Neural progenitor cell (in vitro differentiated cells): ENCODE measurements around the gene SNX9. TPM values are rescaled to one million over a fixed set of nuclear protein-coding genes. Genes with fewer than 3 reads are reported as not detected.

Source experiments
- DNase-seq: peaks from one replicate; pipeline ENCODE4 v3.0.0-alpha.2; 2016; ENCODE audit warnings: low spot score
- H2AFZ ChIP-seq: fragments of 200-600 bp; sonication (generic); replicated peaks from 2 replicates; pipeline ENCODE4 v1.6.1; 2016; ENCODE audit warnings: antibody characterized with exemption
- H3F3A ChIP-seq: fragments of 200-600 bp; sonication (generic); 2 replicates; pipeline ENCODE4 v1.6.1; 2016; ENCODE audit warnings: antibody characterized with exemption, low read depth
- H3K27ac ChIP-seq: fragments of 200-600 bp; sonication (generic); 2 replicates; pipeline ENCODE4 v1.5.1; 2016; ENCODE audit warnings: mild to moderate bottlenecking
- H3K27me3 ChIP-seq: fragments of 200-600 bp; sonication (generic); 2 replicates; pipeline ENCODE4 v1.6.1; 2016; ENCODE audit warnings: mild to moderate bottlenecking, moderate library complexity
- H3K36me3 ChIP-seq: fragments of 200-600 bp; sonication (generic); 2 replicates; pipeline ENCODE4 v1.5.1; 2016
- H3K4me1 ChIP-seq: fragments of 200-600 bp; sonication (generic); 2 replicates; pipeline ENCODE4 v1.6.1; 2016; ENCODE audit warnings: mixed run types
- H3K4me2 ChIP-seq: fragments of 200-600 bp; sonication (generic); 2 replicates; pipeline ENCODE4 v1.6.1; 2016
- H3K4me3 ChIP-seq: fragments of 200-600 bp; sonication (generic); 2 replicates; pipeline ENCODE4 v1.5.1; 2016
- H3K79me2 ChIP-seq: fragments of 200-600 bp; sonication (generic); 2 replicates; pipeline ENCODE4 v1.6.1; 2016; ENCODE audit warnings: low read depth
- H3K9ac ChIP-seq: fragments of 200-600 bp; sonication (generic); 2 replicates; pipeline ENCODE4 v1.6.1; 2016
- H3K9me3 ChIP-seq: fragments of 200-600 bp; sonication (generic); 2 replicates; pipeline ENCODE4 v1.5.1; 2016; ENCODE audit warnings: low read depth
- H4K20me1 ChIP-seq: fragments of 200-600 bp; sonication (generic); 2 replicates; pipeline ENCODE4 v1.6.1; 2016; ENCODE audit warnings: low read depth
- H3K27ac Mint-ChIP-seq: 3 replicates; pipeline ENCODE4 v1.8.0; 2021; ENCODE audit warnings: mixed read lengths
- H3K27me3 Mint-ChIP-seq: 2 replicates; pipeline ENCODE4 v1.8.0; 2022; ENCODE audit warnings: low read depth, mild to moderate bottlenecking, inconsistent platforms, moderate library complexity, mixed read lengths; ENCODE audit not compliant: insufficient read depth
- H3K36me3 Mint-ChIP-seq: 3 replicates; pipeline ENCODE4 v1.8.0; 2021; ENCODE audit warnings: mixed read lengths
- H3K4me1 Mint-ChIP-seq: 3 replicates; pipeline ENCODE4 v1.8.0; 2021; ENCODE audit warnings: mixed read lengths
- H3K4me3 Mint-ChIP-seq: 3 replicates; pipeline ENCODE4 v1.8.0; 2021; ENCODE audit warnings: mild to moderate bottlenecking, moderate library complexity, mixed read lengths
- H3K9me3 Mint-ChIP-seq: 3 replicates; pipeline ENCODE4 v1.8.0; 2020; ENCODE audit warnings: mixed read lengths
- EZH2 ChIP-seq: fragments of 200-600 bp; sonication (generic); IDR thresholded peaks from 2 replicates; pipeline ENCODE4 v1.6.1; 2017; ENCODE audit warnings: antibody characterized with exemption, mild to moderate bottlenecking, moderate library complexity
- EZH2phosphoT487 ChIP-seq: fragments of 200-600 bp; sonication (generic); IDR thresholded peaks from 2 replicates; pipeline ENCODE4 v1.6.1; 2017; ENCODE audit warnings: antibody characterized with exemption
- total RNA-seq: library from RNA; depleted of rRNA; stranded (reverse); fragments of >200 nt; gene quantifications from 2 replicates; pipeline ENCODE4 v1.2.3, GENCODE V29; 2015; ENCODE audit warnings: low replicate concordance
- TF ChIP-seq, protein P1 (sequence below): fragments of 200-600 bp; sonication (generic); IDR thresholded peaks from 2 replicates; pipeline ENCODE4 v1.5.1; 2017; ENCODE audit warnings: antibody characterized with exemption, mild to moderate bottlenecking

The SNX9 gene
- total RNA-seq, 1 donor from 2014 or later = 17.8 TPM

GRCh38 chr6:157804448-157805327 is 18.4 kb upstream of the SNX9 start:
- Mint-ChIP-seq H3K27me3 (peaks cover 8% of the 10 kb centered on the region), H3K36me3 (no peaks in the 10 kb centered on the region), H3K27ac (no peak overlapping the region), H3K4me3 (no peak overlapping the region), H3K9me3 (peaks cover 9% of the 10 kb centered on the region), H3K4me1 (no peaks in the 10 kb centered on the region)
- Histone ChIP-seq H3K27ac (no peak overlapping the region), H3F3A (no peaks in the 10 kb centered on the region), H3K9ac (no peak overlapping the region), H3K79me2 (no peaks in the 10 kb centered on the region), H2AFZ (no peak overlapping the region), H3K4me2 (no peak overlapping the region), H3K4me1 (no peaks in the 10 kb centered on the region), H4K20me1 (no peaks in the 10 kb centered on the region), H3K9me3 (no peaks in the 10 kb centered on the region), H3K36me3 (no peaks in the 10 kb centered on the region), H3K4me3 (no peak overlapping the region), H3K27me3 (no peaks in the 10 kb centered on the region)
- TF ChIP-seq EZH2 = no peak
- TF ChIP-seq, protein P1, sequence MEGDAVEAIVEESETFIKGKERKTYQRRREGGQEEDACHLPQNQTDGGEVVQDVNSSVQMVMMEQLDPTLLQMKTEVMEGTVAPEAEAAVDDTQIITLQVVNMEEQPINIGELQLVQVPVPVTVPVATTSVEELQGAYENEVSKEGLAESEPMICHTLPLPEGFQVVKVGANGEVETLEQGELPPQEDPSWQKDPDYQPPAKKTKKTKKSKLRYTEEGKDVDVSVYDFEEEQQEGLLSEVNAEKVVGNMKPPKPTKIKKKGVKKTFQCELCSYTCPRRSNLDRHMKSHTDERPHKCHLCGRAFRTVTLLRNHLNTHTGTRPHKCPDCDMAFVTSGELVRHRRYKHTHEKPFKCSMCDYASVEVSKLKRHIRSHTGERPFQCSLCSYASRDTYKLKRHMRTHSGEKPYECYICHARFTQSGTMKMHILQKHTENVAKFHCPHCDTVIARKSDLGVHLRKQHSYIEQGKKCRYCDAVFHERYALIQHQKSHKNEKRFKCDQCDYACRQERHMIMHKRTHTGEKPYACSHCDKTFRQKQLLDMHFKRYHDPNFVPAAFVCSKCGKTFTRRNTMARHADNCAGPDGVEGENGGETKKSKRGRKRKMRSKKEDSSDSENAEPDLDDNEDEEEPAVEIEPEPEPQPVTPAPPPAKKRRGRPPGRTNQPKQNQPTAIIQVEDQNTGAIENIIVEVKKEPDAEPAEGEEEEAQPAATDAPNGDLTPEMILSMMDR = no peak
- no peak for TF ChIP-seq EZH2phosphoT487
- DNase-seq = no peak

DNA sequence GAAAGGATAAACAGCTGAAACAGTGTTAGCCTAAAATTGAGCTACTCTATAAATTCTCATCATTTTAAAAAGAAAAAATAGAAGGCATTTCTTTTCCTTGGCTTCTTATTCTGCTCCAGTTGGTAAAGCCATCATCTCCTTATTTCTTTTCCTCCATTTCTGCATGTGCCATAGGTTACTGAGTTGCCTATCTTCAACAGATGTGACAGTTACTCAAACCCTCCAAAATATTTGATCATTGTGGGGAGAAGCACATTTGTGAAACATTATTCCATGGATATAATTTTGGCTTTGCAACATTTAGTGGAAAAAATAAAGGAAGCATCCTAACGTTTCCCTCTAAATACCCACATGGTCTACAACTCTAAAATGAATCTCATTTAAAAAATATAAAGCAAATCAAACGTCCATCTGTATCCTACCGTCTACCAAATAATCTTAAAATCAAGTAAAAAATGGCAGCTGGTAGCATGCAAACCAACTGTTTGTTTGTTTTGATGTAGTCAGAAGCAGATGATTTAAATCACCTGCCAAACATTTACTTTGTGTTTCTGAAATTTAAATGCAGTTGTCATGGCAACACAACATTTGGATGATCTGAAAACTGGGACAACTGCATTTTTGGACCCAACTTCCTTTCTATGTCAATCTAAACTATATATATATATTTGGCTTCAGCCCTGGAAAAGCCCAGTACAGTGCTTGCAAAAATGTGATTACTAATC is 16.8 kb upstream of the SNX9 start:
- no peaks in the 10 kb centered on the region for H3K27me3 ChIP-seq
- H3K4me2 ChIP-seq = no peak overlapping the region
- no peak overlapping the region for H3K9ac ChIP-seq
- TF ChIP-seq EZH2 = no peak
- no peak for TF ChIP-seq EZH2phosphoT487
- TF ChIP-seq, protein P1 = no peak
- H3K4me1 ChIP-seq = no peaks in the 10 kb centered on the region
- H3F3A ChIP-seq = no peaks in the 10 kb centered on the region
- H2AFZ ChIP-seq = no peak overlapping the region
- H3K79me2 ChIP-seq = no peaks in the 10 kb centered on the region
- H3K4me1 Mint-ChIP-seq = no peaks in the 10 kb centered on the region
- no peak overlapping the region for H3K4me3 ChIP-seq
- H3K27me3 Mint-ChIP-seq = peaks cover 6% of the 10 kb centered on the region
- H3K9me3 ChIP-seq = no peaks in the 10 kb centered on the region
- no peak overlapping the region for H3K27ac Mint-ChIP-seq
- H3K4me3 Mint-ChIP-seq = no peak overlapping the region
- H4K20me1 ChIP-seq = no peaks in the 10 kb centered on the region
- no peak overlapping the region for H3K27ac ChIP-seq
- no peaks in the 10 kb centered on the region for H3K36me3 ChIP-seq
- H3K9me3 Mint-ChIP-seq = peaks cover 9% of the 10 kb centered on the region
- DNase-seq = no peak
- no peaks in the 10 kb centered on the region for H3K36me3 Mint-ChIP-seq

DNA sequence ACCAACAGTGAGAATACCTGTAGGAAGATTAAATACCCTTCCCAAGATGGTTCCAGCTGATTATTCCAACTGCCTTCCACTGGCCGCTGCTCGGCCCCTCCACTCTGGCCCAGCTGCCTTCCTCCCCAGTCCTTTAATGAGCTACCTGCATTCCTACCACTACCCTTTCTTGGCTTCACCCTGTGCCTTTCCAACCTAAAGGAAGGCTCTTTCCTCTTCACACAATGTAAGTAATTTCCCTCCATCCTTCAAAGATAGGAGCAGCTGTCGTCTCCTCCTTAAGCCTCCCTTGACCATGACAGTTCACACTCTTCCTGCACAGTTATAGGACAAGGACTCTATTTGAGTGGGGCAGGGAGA is 16.2 kb upstream of the SNX9 start:
- peaks cover 3% of the 10 kb centered on the region for H3K27me3 Mint-ChIP-seq
- H2AFZ ChIP-seq = no peak overlapping the region
- no peak overlapping the region for H3K27ac Mint-ChIP-seq

More for the DNA sequence above, 16.2 kb upstream of the SNX9 start:
- no peaks in the 10 kb centered on the region for H3K36me3 ChIP-seq
- H3K27me3 ChIP-seq = no peaks in the 10 kb centered on the region
- no peaks in the 10 kb centered on the region for H3K4me1 Mint-ChIP-seq
- H3K9ac ChIP-seq = no peak overlapping the region
- H3K4me3 Mint-ChIP-seq = no peak overlapping the region
- H3F3A ChIP-seq = no peaks in the 10 kb centered on the region
- H3K4me1 ChIP-seq = no peaks in the 10 kb centered on the region
- H3K9me3 Mint-ChIP-seq = peaks cover 9% of the 10 kb centered on the region
- no peaks in the 10 kb centered on the region for H3K36me3 Mint-ChIP-seq
- no peaks in the 10 kb centered on the region for H3K79me2 ChIP-seq
- no peaks in the 10 kb centered on the region for H3K9me3 ChIP-seq
- H4K20me1 ChIP-seq = no peaks in the 10 kb centered on the region
- TF ChIP-seq, protein P1 = no peak
- TF ChIP-seq EZH2 (no peak), EZH2phosphoT487 (no peak)
- no peak overlapping the region for H3K4me2 ChIP-seq
- H3K27ac ChIP-seq = no peak overlapping the region
- no peak for DNase-seq
- H3K4me3 ChIP-seq = no peak overlapping the region
